HG03457 (cell line): ENCODE measurements around the gene LARP6.
"Not testable (repeated sequence)": the region's sequence is repeated elsewhere in the genome, so short reads cannot be mapped to it uniquely, and the experiment has no call there.

ENCODE experiments used
- ATAC-seq: cut with Tn5 transposase; IDR thresholded peaks from one replicate; pipeline ENCODE4 v1.9.1; 2021; ENCODE audit warnings: moderate number of reproducible peaks; ENCODE audit not compliant: unreplicated experiment

Gene LARP6

DNA sequence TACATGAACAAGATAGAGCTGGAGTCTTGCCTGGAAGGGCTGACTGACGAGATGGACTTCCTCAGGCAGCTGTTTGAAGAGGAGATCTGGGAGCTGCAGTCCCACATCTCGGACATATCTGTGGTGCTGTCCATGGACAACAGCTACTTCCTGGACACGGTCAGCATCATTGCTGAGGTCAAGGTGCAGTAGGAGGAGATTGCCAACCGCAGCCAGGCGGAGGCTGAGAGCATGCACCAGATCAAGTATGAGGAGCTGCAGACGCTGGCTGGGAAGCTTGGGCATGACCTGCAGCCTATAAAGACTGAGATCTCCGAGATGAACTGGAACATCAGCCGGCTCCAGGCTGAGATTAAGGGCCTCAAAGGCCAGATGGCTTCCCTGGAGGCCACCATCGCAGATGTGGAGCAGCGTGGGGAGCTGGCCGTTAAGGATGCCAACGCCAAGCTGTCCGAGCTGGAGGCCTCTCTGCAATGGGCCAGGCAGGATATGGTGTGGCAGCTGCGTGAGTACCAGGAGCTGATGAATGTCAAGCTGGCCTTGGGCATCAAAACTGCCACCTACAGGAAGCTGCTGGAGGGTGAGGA lies 5.5 kb upstream of the LARP6 start:
- no peak for ATAC-seq

DNA sequence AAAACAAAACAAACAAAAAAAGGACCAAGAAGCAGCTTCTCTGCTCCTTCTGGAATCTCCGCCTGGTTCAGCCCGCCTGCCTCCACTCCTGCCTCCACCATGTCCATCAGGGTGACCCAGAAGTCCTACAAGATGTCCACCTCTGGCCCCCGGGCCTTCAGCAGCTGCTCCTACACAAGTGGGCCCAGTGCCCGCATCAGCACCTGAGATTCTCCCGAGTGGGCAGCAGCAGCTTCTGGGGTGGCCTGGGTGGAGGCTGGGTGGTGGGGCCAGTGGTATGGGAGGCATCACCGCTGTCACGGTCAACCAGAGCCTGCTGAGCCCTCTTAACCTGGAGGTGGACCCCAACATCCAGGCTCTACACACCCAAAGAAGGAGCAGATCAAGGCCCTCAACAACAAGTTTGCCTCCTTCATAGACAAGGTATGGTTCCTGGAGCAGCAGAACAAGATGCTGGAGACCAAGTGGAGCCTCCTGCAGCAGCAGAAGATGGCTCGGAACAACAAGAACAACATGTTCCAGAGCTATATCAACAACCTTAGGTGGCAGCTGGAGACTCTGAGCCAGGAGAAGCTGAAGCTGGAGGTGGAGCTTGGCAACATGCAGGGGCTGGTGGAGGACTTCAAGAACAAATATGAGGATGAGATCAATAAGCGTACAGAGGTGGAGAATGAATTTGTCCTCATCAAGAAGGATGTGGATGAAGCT lies 4.8 kb upstream of the LARP6 start:
- ATAC-seq, result not testable (repeated sequence)

DNA sequence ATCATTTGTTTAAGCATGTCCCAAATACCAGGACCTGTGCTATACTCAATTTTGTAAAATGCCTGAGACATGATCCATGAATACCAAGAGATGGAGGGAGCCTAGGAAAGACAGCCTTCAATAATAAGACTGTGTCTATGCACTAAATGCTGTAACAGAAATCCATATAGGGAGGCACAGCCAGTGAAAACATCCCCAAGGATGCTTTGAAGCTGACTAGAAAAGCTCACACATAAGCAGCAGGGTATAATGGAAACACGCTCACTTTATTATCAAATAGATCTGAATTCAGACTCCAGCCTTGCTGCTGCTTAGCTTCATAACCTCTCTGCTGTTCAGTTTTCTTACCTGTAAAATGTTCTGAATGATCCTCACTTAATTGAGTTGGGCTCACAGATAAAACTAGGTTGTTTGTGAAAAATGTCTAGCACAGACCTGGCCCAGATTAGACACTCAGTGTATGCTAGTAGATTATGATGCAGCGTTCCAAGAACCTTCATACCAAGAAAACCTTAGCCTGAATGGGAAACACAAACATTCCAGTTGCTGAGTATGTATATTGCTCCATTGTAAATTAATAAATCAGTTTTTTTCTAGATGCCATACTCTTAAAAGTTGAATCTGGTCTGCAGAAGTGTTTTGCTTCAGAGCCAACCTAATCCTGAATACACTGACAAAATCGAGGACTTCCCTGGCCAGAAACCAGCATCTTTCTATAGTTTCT lies 3.8 kb upstream of the LARP6 start:
- ATAC-seq, result no peak

DNA sequence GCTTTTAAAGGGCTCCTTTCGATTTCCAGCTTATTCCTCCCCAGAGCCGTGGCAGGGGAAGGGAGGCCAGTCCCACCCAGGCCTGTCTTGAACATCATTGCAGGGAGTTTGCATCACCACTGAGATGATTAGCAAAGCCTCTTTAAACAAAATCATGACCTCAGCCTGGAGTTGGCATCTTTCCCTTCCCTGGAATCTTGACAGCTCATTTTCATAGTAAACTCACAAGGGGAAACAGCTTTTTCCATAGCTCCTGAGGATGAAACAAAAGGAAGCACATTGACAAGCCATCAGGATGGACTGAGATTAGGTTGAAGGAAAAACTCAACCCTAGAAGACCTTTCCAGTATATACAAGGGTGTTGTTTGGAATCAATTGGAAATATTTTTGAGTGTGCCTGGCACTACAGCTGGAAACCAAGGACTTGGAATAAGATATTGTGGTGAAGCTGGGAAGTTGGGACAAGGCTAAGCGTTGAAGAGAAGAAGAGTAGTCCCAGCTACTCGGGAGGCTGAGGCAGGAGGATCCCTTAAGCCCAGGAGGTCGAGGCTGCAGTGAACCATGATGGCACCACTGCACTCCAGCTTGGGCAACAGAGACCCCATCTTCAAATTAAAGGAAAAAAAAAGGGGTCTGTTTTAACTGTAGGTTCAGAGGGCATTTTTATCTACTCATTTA lies 3.1 kb upstream of the LARP6 start:
- ATAC-seq, result no peak

DNA sequence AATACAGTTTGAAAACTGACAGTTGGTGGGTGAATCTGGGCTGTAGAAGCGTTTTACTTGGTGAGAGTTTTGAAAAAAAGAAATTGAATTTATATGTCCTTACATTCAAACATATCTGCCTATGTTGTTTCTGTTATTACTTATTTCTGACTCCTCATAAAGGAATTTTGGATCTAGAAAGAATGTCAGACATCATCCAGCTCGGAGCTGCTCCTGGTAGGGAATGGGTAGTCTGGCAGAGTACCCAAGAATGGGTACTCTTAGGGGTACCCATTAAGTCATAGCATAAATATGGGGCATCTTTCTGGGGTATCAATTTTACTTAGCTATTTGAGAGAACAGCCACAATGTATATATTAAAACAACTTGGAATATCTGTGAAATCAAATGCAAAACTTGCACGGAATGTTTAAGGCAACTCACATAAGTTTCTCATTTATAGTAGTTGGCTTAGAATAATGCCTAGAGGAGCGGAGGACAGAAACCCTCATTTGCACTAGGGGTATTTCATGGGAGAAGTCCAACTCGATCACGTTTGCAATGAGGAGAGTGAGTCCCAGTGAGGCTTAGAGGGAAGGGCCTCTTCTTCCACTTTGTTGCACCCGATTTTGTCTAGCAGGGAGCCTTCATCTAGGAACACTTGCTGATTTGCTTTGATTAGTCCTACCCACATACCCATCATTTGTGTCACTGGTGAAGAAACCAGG lies 2.4 kb upstream of the LARP6 start:
- ATAC-seq, result no peak

DNA sequence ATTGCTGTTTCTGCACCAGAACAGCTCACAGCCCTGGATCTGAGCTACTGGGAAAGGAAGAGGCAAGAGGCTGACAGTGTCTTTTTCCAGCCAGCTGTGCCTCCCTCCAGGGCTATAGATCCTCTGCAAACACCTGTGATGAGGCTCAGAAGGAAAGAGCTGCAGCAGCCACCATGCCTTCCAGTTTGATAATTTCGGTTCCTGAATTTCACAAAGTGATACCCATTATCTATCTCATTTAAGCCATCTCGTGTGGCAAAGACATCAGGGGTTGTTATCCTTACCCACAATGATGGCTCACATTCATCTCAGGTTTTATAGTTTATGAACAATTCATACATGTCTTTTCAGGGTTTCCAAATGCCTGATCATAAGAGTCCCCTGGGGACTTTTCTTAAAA lies 1.8 kb upstream of the LARP6 start:
- no peak for ATAC-seq

DNA sequence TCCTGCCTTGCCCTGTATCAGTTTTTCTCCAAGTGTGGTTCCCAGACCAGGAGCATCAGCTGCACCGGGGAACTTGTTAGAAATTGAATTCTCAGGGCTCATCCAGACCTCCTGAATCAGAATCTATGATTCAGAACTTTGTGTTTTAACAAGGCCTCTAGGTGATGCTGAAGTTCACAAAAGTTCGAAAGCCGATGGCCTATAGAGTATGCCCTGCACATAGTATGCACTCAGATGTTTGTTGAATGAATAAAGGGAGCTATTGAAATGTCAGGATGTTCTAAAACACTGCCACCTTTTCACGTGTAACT lies 664 bp upstream of the LARP6 start:
- ATAC-seq, result no peak

DNA sequence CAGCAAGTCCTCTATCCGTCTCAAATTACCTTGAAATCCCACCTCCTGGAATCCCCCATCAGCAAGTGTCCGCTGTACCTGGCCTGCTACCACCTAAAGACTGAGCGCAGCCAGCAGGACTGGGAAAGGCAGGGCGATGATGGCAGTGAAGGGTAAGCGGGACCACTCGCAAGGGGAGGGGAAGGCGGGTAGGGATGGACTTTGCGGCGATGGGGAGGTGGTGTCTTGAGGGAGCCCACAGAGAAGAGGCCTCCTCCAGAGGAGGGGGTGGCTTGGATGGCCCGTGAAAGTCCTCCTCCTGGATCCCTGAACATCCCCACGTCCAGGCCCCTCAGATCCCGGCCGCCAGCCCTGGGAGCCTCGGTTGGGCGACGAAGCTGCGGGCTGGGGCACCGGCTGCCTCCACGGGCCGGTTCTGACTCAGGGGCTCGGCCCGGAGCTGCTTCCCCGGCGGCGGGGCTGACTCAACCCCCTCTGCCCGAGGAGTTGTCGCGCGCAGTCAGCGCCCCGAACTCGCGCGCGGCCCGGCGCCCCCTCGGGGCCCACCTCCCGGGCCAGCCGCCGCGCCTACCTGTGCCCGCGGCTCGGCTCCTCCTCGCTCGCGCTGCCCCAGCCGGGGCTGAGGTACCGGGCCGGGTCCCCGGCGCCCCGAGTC lies 512 bp downstream of the LARP6 start:
- ATAC-seq, result no peak

DNA sequence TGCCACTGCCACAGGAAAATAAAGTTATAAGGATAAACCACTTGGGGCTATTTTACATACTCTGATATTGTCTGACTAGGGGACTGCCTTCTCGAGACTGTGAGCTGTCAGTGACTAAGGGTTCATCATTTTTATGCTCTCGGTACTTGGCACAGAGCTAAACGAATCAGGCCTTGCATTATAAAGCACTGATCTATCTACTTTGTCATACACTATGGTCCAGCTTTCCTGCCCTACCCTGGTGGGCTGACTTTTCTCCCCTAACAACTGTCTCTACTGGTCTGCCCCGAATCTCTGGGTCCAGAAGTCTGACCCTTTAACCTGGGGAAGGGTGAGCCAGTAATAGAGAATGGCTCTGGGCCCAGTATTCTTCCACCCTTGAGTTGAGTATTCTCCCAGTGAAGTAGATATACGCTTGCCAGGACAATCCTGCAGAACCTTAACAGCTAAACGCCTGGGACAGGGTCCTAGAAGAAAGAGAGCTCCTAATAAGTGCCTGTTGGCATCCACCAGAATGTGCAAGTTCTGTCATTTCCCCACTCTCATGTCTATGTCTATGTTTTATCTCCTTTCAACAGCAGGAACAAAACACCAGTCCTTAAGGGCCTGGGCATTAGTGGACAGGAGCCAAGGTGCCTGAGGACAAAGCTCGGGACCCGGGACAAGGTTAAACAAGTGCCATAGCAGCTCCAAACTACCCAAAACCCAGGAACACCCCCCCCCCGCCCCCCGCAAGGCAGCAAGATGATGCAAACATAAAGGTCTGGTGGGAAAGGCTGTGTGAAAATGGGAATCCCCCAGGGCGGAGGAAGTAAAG lies 1.2 kb downstream of the LARP6 start:
- ATAC-seq, result no peak

DNA sequence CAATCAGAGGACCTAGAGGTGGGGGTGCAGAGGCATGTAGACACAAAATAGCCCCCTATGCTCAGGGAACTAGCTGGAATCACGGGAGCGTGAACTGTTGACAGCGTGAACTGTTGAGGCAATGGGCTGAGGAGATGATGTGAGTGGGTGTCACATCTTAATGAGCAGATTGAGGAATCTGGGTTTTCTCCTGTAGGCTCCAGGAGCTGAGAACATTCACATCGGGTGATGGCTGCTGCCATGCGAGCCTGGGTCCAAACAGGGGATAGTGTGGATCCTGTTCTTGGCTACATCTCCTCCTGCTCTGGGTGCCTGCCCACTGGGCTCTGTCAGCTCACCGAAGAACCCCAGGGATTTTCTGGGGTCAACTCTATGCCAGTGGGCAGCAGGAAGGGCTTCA lies 2.1 kb downstream of the LARP6 start:
- ATAC-seq, result no peak

DNA sequence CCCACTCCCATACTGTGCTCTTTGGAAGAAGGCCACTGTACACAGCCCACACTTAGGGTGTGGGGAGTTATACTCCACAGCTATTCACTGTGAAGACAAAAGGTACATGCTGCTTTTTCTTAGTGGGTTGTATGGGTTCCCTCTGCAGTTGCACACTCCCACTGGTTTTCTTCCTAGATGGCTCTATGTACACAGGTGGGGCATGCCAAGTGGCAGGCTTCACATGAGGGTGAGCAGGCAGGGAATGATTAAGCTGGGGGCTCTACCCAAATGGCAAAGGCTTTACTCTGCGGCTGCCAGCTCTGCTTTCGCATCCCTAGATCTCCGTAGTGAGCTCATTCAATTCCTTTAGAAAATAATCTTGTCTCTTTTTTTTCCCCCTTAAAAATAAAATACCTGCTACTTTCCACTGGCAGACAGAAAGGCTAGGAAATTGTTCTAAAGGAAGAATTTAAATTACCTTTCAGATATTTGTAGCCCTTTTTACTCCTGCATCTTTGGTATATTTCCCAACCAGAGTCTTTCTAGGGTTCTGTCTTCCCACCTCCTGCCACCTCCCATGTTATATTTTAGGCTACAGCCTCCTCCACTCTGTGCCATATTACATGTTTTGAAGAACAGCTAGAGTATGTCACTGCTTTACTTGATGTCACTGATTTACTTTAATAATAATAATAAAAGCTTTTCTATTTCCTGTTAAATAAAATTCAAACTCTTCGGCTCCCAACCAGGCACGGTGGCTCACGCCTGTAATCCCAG lies 8.2 kb downstream of the LARP6 start:
- no peak for ATAC-seq

DNA sequence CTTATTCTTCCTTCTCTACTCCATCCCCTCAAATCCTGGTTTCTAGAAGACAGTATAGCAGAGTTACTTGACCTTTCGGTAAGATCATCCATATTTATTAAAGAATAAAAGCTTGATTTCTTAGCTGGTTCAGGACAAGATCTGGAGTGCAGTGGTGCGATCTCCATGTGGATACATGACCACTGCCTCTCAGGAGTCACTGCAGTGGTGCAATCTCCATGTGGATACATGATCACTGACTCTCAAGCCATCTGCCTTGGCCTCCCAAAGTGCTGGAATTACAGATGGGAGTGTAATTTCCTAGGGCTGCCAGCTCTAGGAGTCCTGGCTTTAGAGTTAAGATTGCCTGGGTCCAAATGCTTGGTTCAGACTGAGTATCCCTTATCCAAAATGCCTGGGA lies 16.5 kb downstream of the LARP6 start:
- no peak for ATAC-seq

DNA sequence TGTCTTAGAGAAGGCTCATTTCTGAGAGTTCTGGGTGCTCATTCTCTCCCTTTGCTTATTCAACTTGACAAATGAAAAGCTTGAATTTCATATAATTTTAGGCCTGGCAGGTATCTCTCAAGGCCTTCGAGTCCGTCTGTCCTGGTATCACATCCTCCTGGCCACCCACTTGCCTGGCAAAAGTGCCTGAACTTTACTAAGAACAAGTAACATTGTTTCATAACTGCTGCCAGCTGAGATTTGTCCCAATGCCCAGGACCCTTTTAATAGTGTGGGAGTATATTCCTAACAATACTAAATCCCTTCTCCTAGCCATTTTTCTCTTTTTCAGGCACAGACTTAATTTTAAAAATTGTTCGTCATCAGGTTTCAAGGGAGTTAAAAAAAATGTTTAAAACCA lies 18.1 kb downstream of the LARP6 start:
- ATAC-seq, result no peak

DNA sequence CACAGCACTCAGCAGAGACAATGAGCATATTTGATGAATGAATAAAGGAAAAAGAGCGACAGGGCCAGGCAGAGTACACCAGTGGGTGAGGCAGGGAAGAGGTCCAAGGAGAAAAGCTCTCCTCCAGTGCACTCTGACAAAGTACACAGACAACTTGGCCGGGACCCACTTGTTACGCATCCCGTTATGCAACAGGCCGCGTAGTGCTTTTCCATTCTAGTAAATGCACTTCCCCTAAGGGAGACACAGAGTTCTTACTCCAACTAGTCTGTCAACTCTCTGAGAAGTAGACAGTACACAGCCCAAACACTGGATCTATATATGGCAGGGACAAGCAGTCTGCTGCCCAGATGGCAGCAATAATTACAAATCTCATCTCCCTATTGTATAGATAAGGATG lies 18.5 kb downstream of the LARP6 start:
- no peak for ATAC-seq

DNA sequence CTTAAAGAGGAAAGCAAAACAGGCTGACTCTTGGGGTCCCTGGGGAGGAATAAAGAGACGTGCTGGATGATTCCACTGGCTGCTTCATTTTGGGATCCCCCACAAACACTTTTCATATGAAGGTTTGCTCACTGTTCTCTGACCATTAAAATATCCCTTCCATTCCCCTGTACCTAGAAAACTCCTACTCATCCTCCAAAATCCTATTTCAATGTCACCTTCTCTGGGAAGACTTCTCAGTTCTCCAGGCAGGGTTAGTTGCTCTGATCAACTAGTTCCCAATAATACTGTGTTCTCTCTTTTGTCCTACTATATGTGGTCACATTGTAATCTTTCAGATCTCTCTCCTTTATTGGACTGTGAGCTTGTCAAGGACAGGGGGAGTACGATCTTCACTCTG lies 19.0 kb downstream of the LARP6 start:
- ATAC-seq, result no peak

DNA sequence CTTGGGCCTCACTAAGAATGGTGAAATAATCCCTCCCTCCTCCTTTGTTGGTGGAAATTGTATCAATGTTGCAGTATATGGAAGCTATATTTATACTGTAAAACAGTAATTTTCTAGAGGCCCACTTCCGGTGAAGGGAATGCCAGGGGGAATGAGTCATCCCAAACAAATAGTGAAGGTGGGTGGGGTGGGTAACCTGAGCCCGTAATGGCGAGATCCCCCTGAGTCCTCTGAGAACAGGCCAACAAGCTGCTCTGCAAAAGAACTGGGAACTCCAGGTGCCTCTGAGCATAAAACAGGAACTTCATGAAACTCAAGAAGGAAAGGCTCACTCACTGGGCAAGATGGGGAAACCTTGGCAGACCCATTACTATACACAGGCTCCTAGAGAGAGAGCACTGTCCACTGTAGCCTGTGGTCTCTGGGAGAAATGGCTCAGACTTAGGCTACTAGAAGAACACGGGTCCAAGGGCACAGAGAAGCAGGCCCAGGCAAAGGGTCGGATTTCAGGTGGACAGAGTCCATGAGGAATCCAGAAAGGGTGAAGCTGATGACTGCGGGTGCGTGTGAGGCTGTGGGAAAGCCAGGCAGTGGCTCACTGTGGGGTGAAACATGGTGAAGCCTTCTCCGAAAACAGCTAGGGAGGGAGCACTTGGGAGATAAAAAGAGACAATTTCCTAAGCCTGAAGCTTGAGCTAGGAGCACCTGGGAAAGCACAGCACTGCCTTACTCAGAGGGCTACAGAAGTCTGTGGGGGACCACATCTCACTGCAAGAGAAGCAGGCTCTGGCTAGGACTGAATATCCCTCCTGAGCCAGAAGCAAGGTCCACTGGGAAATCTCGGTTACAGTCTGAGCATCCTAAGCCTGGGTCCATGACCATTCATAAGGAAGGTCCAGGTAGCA lies 19.8 kb downstream of the LARP6 start:
- no peak for ATAC-seq

DNA sequence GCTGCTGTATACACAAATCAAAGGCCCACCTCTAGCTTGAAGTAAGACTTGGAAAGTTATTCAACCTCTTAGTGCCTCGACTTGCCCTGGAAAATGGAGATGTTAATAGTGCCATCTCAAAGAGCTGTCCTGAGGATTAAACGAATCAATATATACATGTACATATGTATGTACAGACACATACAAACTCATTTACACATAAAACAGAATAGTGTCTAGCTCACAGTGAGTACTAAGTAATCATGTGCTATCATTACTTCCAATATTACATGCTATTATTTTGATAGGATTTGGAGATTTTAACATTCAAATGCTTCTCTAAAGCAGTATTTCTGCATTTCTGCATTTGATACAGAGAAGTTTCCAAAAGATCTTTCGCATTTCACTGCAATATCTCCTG lies 20.5 kb downstream of the LARP6 start:
- no peak for ATAC-seq

DNA sequence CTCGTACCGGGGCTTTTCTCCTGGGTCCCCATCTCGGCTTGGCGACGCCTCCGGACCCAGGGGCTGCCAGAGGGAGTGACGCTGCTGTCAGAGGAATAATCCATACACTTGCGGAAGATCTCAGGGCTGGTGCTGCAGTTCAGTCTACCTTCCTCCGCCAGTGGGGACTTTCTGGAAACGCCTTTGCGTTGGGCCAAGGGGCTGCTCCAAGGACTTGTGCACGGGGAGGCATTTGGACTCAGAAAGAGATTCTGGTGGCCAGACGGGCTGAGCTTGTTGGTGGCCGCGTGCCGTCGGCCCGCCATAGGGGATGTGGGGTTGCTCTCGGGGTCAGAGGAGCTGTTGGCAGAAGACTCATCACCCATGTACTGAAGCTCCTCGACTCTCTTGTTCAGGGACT lies 21.8 kb downstream of the LARP6 start:
- ATAC-seq, result no peak
